ENCODE results near the gene SLC38A10. TPM values are rescaled to one million over a fixed set of nuclear protein-coding genes. Genes with fewer than 3 reads are reported as not detected.

SLC38A10 gene
- total RNA-seq, 1 donor from 2014 or later = 97.1 TPM

- Mint-ChIP-seq H3K36me3 (ENCODE audit: low read depth) (peaks cover 46% of the 10 kb centered on the region), H3K9me3 (no peaks in the 10 kb centered on the region), H3K27me3 (no peaks in the 10 kb centered on the region), H3K4me1 (peaks cover 19% of the 10 kb centered on the region), H3K4me3 (no peak overlapping the region), H3K27ac (no peak overlapping the region)
- no peak for DNase-seq
- ChIA-PET CTCF (no interaction called here), POLR2A (no interaction called here)
- no peak for TF ChIP-seq CTCF (IDR thresholded peaks at IDR 0.05)
- intact Hi-C loops (cut with micrococcal nuclease) = loop anchor here (5.0 kb wide), 2 partner anchors 138 to 303 kb away; partner anchors contain the start of gene FAAP100
- ATAC-seq (ENCODE audit: low read depth) = no peak
Measured at GRCh38 chr17:81249223-81250040, 45.7 kb downstream of the SLC38A10 start.

- ChIA-PET CTCF (interaction anchor here (1.0 to 1.5 kb wide), 2 partner anchors 9 to 352 kb away, joined by 3 to 4 read pairs; partner anchors contain the start of gene NDUFAF8), POLR2A (no interaction called here)
- H3K27me3 Mint-ChIP-seq = no peaks in the 10 kb centered on the region
- H3K4me1 Mint-ChIP-seq = peaks cover 19% of the 10 kb centered on the region
- no peak overlapping the region for H3K27ac Mint-ChIP-seq
- no peak for ATAC-seq (ENCODE audit: low read depth)
- no peak for TF ChIP-seq CTCF (IDR thresholded peaks at IDR 0.05)
- no peak for DNase-seq
- H3K9me3 Mint-ChIP-seq = no peaks in the 10 kb centered on the region
- intact Hi-C loops (cut with micrococcal nuclease) = no loop called here
- peaks cover 44% of the 10 kb centered on the region for H3K36me3 Mint-ChIP-seq (ENCODE audit: low read depth)
- no peak overlapping the region for H3K4me3 Mint-ChIP-seq
Measured at GRCh38 chr17:81248649-81249048, 46.5 kb downstream of the SLC38A10 start.

GRCh38 chr17:81247339-81247990 is 47.6 kb downstream of the SLC38A10 start:
- no peak for ATAC-seq (ENCODE audit: low read depth)
- intact Hi-C loops (cut with micrococcal nuclease) = no loop called here
- DNase-seq = no peak
- Mint-ChIP-seq H3K4me3 (no peak overlapping the region), H3K27me3 (no peaks in the 10 kb centered on the region), H3K9me3 (no peaks in the 10 kb centered on the region), H3K27ac (no peak overlapping the region), H3K36me3 (ENCODE audit: low read depth) (peaks cover 34% of the 10 kb centered on the region), H3K4me1 (peaks cover 14% of the 10 kb centered on the region)
- ChIA-PET CTCF (interaction anchor here (1.0 to 1.5 kb wide), 2 partner anchors 8 to 354 kb away, joined by 3 to 4 read pairs; partner anchors contain the start of gene NDUFAF8), POLR2A (interaction anchor here (0.7 kb wide), 2 partner anchors 12 to 20 kb away, joined by 4 to 6 read pairs; no protein-coding TSS in a partner anchor)
- TF ChIP-seq CTCF (IDR thresholded peaks at IDR 0.05) = no peak

GRCh38 chr17:81246679-81247338 is 48.3 kb downstream of the SLC38A10 start:
- DNase-seq = no peak
- Mint-ChIP-seq H3K27me3 (no peaks in the 10 kb centered on the region), H3K36me3 (ENCODE audit: low read depth) (peaks cover 31% of the 10 kb centered on the region), H3K9me3 (no peaks in the 10 kb centered on the region), H3K27ac (no peak overlapping the region), H3K4me1 (peaks cover 18% of the 10 kb centered on the region), H3K4me3 (no peak overlapping the region)
- TF ChIP-seq CTCF (IDR thresholded peaks at IDR 0.05) = no peak
- CTCF ChIA-PET = interaction anchor here (1.5 kb wide), 1 partner anchor 354 kb away, joined by 4 read pairs; no protein-coding TSS in a partner anchor
- POLR2A ChIA-PET = no interaction called here
- ATAC-seq (ENCODE audit: low read depth) = no peak
- intact Hi-C loops (cut with micrococcal nuclease) = no loop called here

- Mint-ChIP-seq H3K27me3 (no peaks in the 10 kb centered on the region), H3K4me1 (peaks cover 18% of the 10 kb centered on the region), H3K9me3 (no peaks in the 10 kb centered on the region), H3K4me3 (no peak overlapping the region), H3K36me3 (ENCODE audit: low read depth) (peaks cover 29% of the 10 kb centered on the region), H3K27ac (no peak overlapping the region)
- DNase-seq = no peak
- TF ChIP-seq CTCF (IDR thresholded peaks at IDR 0.05) = no peak
- no peak for ATAC-seq (ENCODE audit: low read depth)
- POLR2A ChIA-PET = no interaction called here
- CTCF ChIA-PET = no interaction called here
- intact Hi-C loops (cut with micrococcal nuclease) = no loop called here
Measured at GRCh38 chr17:81246343-81246670, 48.8 kb downstream of the SLC38A10 start.

All from activated B cell treated with CpG ODN at 0.5 μM for 24 hours (primary cell).